ENCODE measurements around the gene GRIK2.

Gene GRIK2

GRCh38 chr6:101401171-101401570 lies 7.7 kb downstream of the GRIK2 start:
- no peak for DNase-seq

GRCh38 chr6:101401792-101402621 lies 8.5 kb downstream of the GRIK2 start:
- DNase-seq: no peak

- DNase-seq: no peak
These were observed 9.1 kb downstream of the GRIK2 start for GRCh38 chr6:101402622-101403031.

- DNase-seq: no peak
These were observed 9.9 kb downstream of the GRIK2 start for GRCh38 chr6:101403216-101403945.

DNA sequence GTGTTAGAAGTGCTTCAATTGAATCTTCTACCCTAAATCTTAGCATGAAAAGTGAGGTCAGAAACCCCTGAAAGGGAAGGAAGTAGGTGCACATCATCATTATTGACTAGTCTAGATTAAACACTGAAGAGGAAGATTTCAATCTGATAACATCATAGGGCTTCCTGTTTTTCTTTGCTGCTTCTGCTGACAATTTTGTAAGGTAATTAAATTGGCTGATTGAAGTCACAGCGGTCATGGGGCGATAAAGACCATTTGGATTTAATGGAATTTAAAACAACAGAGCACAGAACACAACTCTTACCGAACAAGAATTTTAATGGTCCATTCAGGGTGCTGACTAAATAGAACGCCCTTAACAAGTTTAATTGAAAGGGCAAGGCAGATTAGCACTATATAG lies 11.3 kb downstream of the GRIK2 start:
- DNase-seq: no peak

DNA sequence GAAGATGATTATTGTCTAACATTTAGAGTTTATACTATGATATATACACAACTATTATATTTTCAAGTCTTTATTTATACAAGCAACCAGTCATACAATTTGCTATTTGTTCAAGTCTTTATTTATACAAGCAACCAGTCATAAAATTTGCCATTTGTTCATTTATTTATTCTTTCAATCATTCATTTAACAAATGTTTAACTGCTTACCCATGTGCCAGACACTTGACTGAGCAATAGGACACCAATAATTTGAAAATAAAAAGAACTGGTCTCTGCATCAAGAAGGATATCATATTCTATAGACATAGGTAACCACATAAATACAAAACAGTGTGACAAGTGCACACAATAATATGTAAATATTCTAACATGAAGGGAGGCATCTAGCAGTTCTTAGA lies 20.3 kb downstream of the GRIK2 start:
- DNase-seq: no peak

GRCh38 chr6:101417900-101418299 lies 24.4 kb downstream of the GRIK2 start:
- DNase-seq: no peak

- no peak for DNase-seq
These were observed 28.7 kb downstream of the GRIK2 start for GRCh38 chr6:101422251-101422650.

GRCh38 chr6:101422811-101423210 lies 29.3 kb downstream of the GRIK2 start:
- DNase-seq: no peak

GRCh38 chr6:101429270-101429669 lies 35.8 kb downstream of the GRIK2 start:
- DNase-seq: no peak

- no peak for DNase-seq
These were observed 36.3 kb downstream of the GRIK2 start for GRCh38 chr6:101429845-101430244.

DNA sequence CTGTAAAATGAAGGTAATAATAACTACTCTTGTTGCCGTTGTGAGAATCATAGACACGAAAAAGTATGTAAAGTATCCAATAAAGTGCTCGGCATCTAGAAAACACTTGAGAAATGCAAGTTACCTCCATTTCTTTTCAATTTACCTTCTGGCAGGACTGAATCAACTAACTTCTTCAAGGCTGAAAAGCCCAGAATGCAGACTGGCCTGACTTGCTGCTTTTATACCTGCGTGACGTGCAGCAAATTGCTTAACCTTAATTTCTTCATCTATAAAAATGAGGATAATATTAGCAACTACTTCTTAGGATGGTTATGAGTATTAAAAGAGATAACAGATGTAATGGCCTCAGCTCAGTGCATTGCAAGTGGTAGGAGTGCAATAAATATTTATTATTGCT lies 39.6 kb downstream of the GRIK2 start:
- DNase-seq: no peak

DNA sequence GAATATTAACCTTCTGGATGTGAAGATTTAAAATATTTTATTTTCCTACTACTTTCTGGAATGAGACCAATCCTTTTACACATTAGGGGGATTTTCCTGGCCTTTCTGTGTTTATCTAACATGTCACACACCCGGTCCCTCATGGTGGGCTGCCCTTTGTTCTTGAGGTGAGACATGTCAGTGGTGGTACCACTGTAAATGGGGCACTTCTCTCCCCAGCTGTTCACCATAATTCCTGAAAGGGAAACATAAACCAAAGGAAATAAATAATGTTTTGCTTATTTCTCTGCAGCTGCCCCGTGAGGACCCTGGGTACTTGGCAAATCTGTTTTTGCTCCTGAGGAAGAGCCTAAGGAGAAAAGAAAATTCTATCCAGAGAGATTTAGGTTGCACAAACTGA lies 41.1 kb downstream of the GRIK2 start:
- no peak for DNase-seq

DNA sequence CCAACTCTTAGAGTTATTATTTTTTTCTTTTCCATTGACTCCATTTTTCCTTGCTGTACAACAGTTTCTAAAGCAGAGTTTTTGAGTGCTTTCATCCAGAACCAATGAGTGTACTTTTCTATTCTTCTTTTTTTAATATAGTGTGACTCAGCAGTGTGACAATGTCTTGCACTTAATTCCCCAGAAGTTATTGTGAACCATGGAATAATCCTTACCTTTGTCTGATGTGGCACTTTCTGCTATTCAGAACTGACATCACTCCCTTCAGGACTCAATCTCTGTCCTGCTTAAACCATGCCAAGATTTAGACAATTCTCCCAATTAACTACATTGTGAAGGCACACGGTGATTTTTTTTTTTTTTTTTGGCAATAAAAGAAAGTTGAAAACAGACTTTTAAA lies 41.5 kb downstream of the GRIK2 start:
- no peak for DNase-seq

- no peak for DNase-seq
These were observed 46.3 kb downstream of the GRIK2 start for GRCh38 chr6:101439790-101440189.

DNA sequence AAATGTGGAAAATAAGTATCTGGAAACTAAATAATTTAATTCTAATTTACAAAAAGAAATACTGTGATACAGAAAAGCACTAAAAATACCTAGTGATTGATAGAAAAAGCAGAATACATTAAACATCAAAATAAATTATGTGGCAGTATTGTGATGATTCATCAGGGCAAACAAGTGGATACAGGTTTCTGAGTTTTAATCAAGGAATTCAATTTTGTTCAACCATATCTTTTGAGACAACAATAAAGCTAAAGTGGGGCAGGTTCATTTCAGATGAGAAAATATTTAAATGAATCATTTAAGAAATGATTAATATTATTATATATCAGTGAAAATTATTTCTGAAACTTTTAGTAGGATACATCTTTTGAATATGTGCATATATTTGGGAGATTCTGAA lies 49.8 kb downstream of the GRIK2 start:
- DNase-seq: no peak

DNA sequence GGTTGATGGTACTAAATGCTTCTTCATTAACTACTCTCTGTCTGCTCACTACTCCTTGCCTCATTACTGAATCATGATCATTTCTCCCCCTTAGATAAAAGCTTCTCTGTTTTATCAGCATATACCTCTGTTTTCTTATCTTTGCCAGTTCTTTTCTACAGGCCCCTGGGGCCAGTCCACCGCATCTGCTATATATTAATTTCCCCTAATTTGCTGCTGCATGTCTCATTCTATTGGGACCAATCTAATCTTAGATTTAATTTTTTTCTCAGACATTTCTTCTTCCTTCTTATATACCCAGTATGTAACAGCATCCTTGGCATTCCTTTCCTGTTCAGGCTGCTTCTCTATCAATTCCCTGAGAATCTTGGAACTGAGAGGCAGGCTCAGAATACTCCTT lies 51.2 kb downstream of the GRIK2 start:
- DNase-seq: no peak

- no peak for DNase-seq
These were observed 52.0 kb downstream of the GRIK2 start for GRCh38 chr6:101445527-101445926.

GRCh38 chr6:101450901-101451300 lies 57.4 kb downstream of the GRIK2 start:
- no peak for DNase-seq

- DNase-seq: no peak
These were observed 58.5 kb downstream of the GRIK2 start for GRCh38 chr6:101451981-101452380.

- DNase-seq: no peak
These were observed 59.7 kb downstream of the GRIK2 start for GRCh38 chr6:101453221-101453620.

- DNase-seq: no peak
These were observed 60.7 kb downstream of the GRIK2 start for GRCh38 chr6:101454106-101454676.

GRCh38 chr6:101458336-101458735 lies 64.8 kb downstream of the GRIK2 start:
- DNase-seq: no peak

- no peak for DNase-seq
These were observed 65.3 kb downstream of the GRIK2 start for GRCh38 chr6:101458826-101459225.
